GM12878 (cell line): ENCODE results near the gene ARHGAP32. TPM values are rescaled to one million over a fixed set of nuclear protein-coding genes. Genes with fewer than 3 reads are reported as not detected.
"Not testable (repeated sequence)": the region's sequence is repeated elsewhere in the genome, so short reads cannot be mapped to it uniquely, and the experiment has no call there.

Experiments
- ATAC-seq: fragments of 200-7000 bp; cut with Tn5 transposase; 3 replicates; pipeline ENCODE4 v1.9.1; 2020; ENCODE audit warnings: mild to moderate bottlenecking, moderate library complexity
- BruUV-seq: library from RNA; stranded (reverse); fragments of 400-500 nt; replicated peaks from 2 replicates; lab custom pipeline; 2021; lab: Mats Ljungman, UMichigan
- CTCF ChIA-PET: fragments of 300-600 bp; sonication (Branson Sonifier 250); formaldehyde crosslinking; extraction: SDS; loops from one replicate; lab custom pipeline; 2021; ENCODE audit warnings: inconsistent platforms; lab: Yijun Ruan, JAX
- POLR2A ChIA-PET: fragments of 350-600 bp; formaldehyde crosslinking; extraction: SDS; loops from one replicate; lab custom pipeline; 2021; ENCODE audit warnings: inconsistent platforms; lab: Charles Lee
- RAD21 ChIA-PET: fragments of 300-600 bp; sonication (Branson Sonifier 250); formaldehyde crosslinking; loops from one replicate; lab custom pipeline; 2023; ENCODE audit warnings: antibody characterized with exemption; ENCODE audit not compliant: unreplicated experiment; lab: Charles Lee
- SMC1A ChIA-PET: fragments of 300-600 bp; sonication (Branson Sonifier 250); formaldehyde crosslinking; loops from one replicate; lab custom pipeline; 2023; ENCODE audit not compliant: unreplicated experiment, uncharacterized antibody; lab: Charles Lee
- DNase-seq: peaks from one replicate; pipeline ENCODE4 v3.0.0-alpha.2; 2011; ENCODE audit warnings: low read depth, low spot score
- FAIRE-seq: peaks from 3 replicates; lab custom pipeline; 2011; peaks lifted over from hg19 to GRCh38; lab: Jason Lieb, UNC
- H2AFZ ChIP-seq: 2 replicates; pipeline ENCODE4 v1.6.0; 2011; ENCODE audit warnings: low read depth, low read length, control low read depth; ENCODE audit not compliant: control insufficient read depth
- H3K27ac ChIP-seq: 2 replicates; pipeline ENCODE4 v1.5.1; 2011; ENCODE audit warnings: control low read depth; ENCODE audit not compliant: control insufficient read depth, insufficient read depth
- H3K27me3 ChIP-seq, 2 experiments: replicated peaks in 1 of 2; 2 replicates each; pipeline versions ENCODE4 v1.6.0 to v1.6.1; 2011; ENCODE audit warnings: low read length in 1 of 2; ENCODE audit not compliant: control insufficient read depth in 2 of 2, insufficient read depth in 2 of 2
- H3K36me3 ChIP-seq, 2 experiments: 2 replicates each; pipeline ENCODE4 v1.5.1; 2011; ENCODE audit warnings: low read length in 1 of 2; ENCODE audit not compliant: control insufficient read depth in 2 of 2, insufficient read depth in 2 of 2
- H3K4me1 ChIP-seq: 2 replicates; pipeline ENCODE4 v1.6.1; 2011; ENCODE audit warnings: mild to moderate bottlenecking, low read length, moderate library complexity, mixed read lengths; ENCODE audit not compliant: control insufficient read depth, insufficient read depth
- H3K4me2 ChIP-seq: 2 replicates; pipeline ENCODE4 v1.6.0; 2011; ENCODE audit warnings: control low read depth; ENCODE audit not compliant: control insufficient read depth, insufficient read depth
- H3K4me3 ChIP-seq: fragments of 200-600 bp; sonication (generic); 2 replicates; pipeline ENCODE4 v1.5.1; 2016
- H3K79me2 ChIP-seq: 2 replicates; pipeline ENCODE4 v1.6.0; 2011; ENCODE audit warnings: low read length; ENCODE audit not compliant: control insufficient read depth, insufficient read depth
- H3K9ac ChIP-seq: 2 replicates; pipeline ENCODE4 v1.8.0; 2011; ENCODE audit warnings: low read length, control low read depth, mixed read lengths; ENCODE audit not compliant: control insufficient read depth, insufficient read depth
- H3K9me3 ChIP-seq: replicated peaks from 3 replicates; pipeline ENCODE4 v1.5.1; 2011; ENCODE audit warnings: mild to moderate bottlenecking, low read length; ENCODE audit not compliant: control insufficient read depth, insufficient read depth
- H4K20me1 ChIP-seq: 2 replicates; pipeline ENCODE4 v1.6.0; 2011; ENCODE audit not compliant: control insufficient read depth, insufficient read depth
- ATF3 ChIP-seq: IDR thresholded peaks from 2 replicates; pipeline ENCODE4 v1.6.1; 2011; ENCODE audit warnings: low read depth, mild to moderate bottlenecking, low read length, moderate library complexity, borderline replicate concordance; ENCODE audit errors: extremely low read depth
- BHLHE40 ChIP-seq, 2 experiments: fragments of 450-650 bp in 1 of 2; IDR thresholded peaks; 2 replicates each; pipeline ENCODE4 v1.6.1; 2011 to 2017; ENCODE audit warnings: low read depth in 2 of 2, borderline replicate concordance in 1 of 2, improper control_type of control experiment in 1 of 2, low read length in 1 of 2, mild to moderate bottlenecking in 1 of 2
- CEBPZ ChIP-seq: fragments of 150-350 bp; IDR thresholded peaks from 2 replicates; pipeline ENCODE4 v1.6.1; 2016; ENCODE audit warnings: low read depth, low read length
- DPF2 ChIP-seq: fragments of 450-650 bp; IDR thresholded peaks from 2 replicates; pipeline ENCODE4 v1.6.1; 2017; ENCODE audit warnings: mild to moderate bottlenecking
- EP300 ChIP-seq, 2 experiments: fragments of 150-350 bp in 1 of 2; IDR thresholded peaks; 2 replicates each; pipeline ENCODE4 v1.6.1; 2011 to 2012; ENCODE audit warnings: low read depth in 2 of 2, low read length in 2 of 2, borderline replicate concordance in 1 of 2, improper control_type of control experiment in 1 of 2, inconsistent platforms in 1 of 2; ENCODE audit not compliant: control insufficient read depth in 1 of 2
- MXI1 ChIP-seq: fragments of 150-350 bp; IDR thresholded peaks from 2 replicates; pipeline ENCODE4 v1.6.1; 2011; ENCODE audit warnings: low read depth, mild to moderate bottlenecking, inconsistent platforms, low read length, improper control_type of control experiment
- STAT1 ChIP-seq: fragments of 450-650 bp; conservative IDR thresholded peaks from 2 replicates; pipeline ENCODE4 v1.6.1; 2014; ENCODE audit warnings: antibody characterized with exemption, mild to moderate bottlenecking
- ZNF274 ChIP-seq: IDR thresholded peaks from one replicate; pipeline ENCODE4 v1.8.0; 2011; ENCODE audit not compliant: insufficient read length, insufficient read depth
- WGBS: methylation state at CpG from one replicate; pipeline ENCODE4 v1.1.6; 2016; ENCODE audit warnings: low lambda C conversion rate; ENCODE audit not compliant: insufficient replicate concordance, insufficient coverage; ENCODE audit errors: missing lambda C conversion rate; 5-methylcytosine and 5-hydroxymethylcytosine counted together
- in situ Hi-C: fragments of 300-500 bp; cut with MboI; formaldehyde crosslinking; loops from 9 replicates; pipeline ENCODE4 v1.14.3; 2018; ENCODE audit warnings: mixed read lengths
- intact Hi-C: fragments of 100-400 bp; cut with micrococcal nuclease; formaldehyde crosslinking; loops from one replicate; pipeline ENCODE4 v1.14.2; 2022; ENCODE audit not compliant: unreplicated experiment
- polyA plus RNA-seq, 11 experiments: library from polyadenylated mRNA; depleted of rRNA in 4 of 11; unstranded in 6 of 11; stranded (reverse) in 5 of 11; fragments of >200 nt; fragmentation: Nextera tagmentation in 4 of 11; fragmentation: Illumina TruSeq in 1 of 11; extraction: Ambion mirVana in 4 of 11; extraction: Trizol in 1 of 11; gene quantifications; 1 replicate in 1 of 11; 2 replicates in 10 of 11; pipeline versions ENCODE4 v1.2.1 to v1.2.3, GENCODE V29; 2011 to 2016; ENCODE audit warnings: inconsistent platforms in 2 of 11, missing spikeins in 2 of 11, low read depth in 1 of 11
- total RNA-seq, 4 experiments: library from RNA; depleted of rRNA in 3 of 4; stranded (reverse); fragments of >200 nt in 3 of 4; fragmentation: Illumina TruSeq in 1 of 4; extraction: Trizol in 1 of 4; gene quantifications; 2 replicates each; pipeline versions ENCODE4 v1.2.1 to v1.2.3, GENCODE V29; 2013 to 2021

The ARHGAP32 gene
- total and polyA plus RNA-seq, 10 of the 15 experiments (the other 5 are each of a cell fraction or from before 2014, with no cell fraction given) = under 0.01 to 0.46 (median 0.12) TPM; not detected in 1

GRCh38 chr11:129131316-129131715 lies 60.8 kb downstream of the ARHGAP32 start:
- DNase-seq (no peak), FAIRE-seq (no peak), ATAC-seq (no peak)
- H2AFZ ChIP-seq = no peak overlapping the region
- H3K4me2 ChIP-seq = no peak overlapping the region
- H3K36me3 ChIP-seq = no peaks in the 10 kb centered on the region
- no peak overlapping the region for H3K4me3 ChIP-seq
- no TSS peak for BruUV-seq
- RAD21 ChIA-PET = no interaction called here
- 27% methylated on average over 6 of the region's 6 CpGs for WGBS
- CTCF ChIA-PET = no interaction called here
- no peak overlapping the region for H3K9ac ChIP-seq
- POLR2A ChIA-PET = no interaction called here
- in situ Hi-C loops = no loop called here
- no peaks in the 10 kb centered on the region for H3K27me3 ChIP-seq
- H3K27ac ChIP-seq = no peak overlapping the region
- intact Hi-C loops = no loop called here
- H4K20me1 ChIP-seq = no peaks in the 10 kb centered on the region
- H3K79me2 ChIP-seq = no peaks in the 10 kb centered on the region
- no peaks in the 10 kb centered on the region for H3K9me3 ChIP-seq
- TF ChIP-seq EP300 (IDR thresholded peaks at IDR 0.05; ENCODE audit: borderline replicate concordance in 1 of 2, control insufficient read depth in 1 of 2, low read depth in 2 of 2, low read length in 2 of 2) (no peak), BHLHE40 (IDR thresholded peaks at IDR 0.05; ENCODE audit: borderline replicate concordance in 1 of 2, low read depth in 2 of 2, low read length in 1 of 2) (no peak), STAT1 (no peak), MXI1 (no peak), CEBPZ (no peak), ZNF274 (no peak), ATF3 (no peak), DPF2 (no peak)
- SMC1A ChIA-PET = no interaction called here
- H3K4me1 ChIP-seq = no peaks in the 10 kb centered on the region

DNA sequence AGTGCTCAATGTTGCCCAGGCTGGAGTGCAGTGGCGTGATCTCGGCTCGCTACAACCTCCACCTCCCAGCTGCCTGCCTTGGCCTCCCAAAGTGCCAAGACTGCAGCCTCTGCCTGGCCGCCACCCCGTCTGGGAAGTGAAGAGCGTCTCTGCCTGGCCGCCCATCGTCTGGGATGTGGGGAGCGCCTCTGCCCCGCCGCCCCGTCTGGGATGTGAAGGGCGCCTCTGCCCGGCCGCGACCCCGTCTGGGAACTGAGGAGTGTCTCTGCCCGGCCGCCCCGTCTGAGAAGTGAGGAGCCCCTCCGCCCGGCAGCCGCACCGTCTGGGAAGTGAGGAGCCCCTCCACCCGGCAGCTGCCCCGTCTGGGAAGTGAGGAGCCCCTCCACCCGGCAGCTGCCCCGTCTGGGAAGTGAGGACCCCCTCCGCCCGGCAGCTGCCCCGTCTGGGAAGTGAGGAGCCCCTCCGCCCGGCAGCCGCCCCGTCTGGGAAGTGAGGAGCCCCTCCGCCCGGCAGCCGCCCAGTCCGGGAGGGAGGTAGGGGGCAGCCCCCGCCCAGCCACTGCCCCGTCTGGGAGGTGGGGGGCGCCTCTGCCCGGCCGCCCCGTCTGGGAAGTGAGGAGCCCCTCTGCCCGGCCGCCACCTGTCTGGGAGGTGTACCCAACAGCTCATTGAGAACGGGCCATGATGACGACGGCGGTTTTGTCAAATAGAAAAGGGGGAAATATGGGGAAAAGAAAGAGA lies 63.1 kb downstream of the ARHGAP32 start:
- H2AFZ ChIP-seq, H3K4me3 ChIP-seq, H3K9me3 ChIP-seq, intact Hi-C loops, H3K79me2 ChIP-seq, H3K4me1 ChIP-seq, POLR2A ChIA-PET, H4K20me1 ChIP-seq, H3K9ac ChIP-seq, DNase-seq, FAIRE-seq, in situ Hi-C loops, H3K4me2 ChIP-seq, BruUV-seq, ATAC-seq, CTCF ChIA-PET, H3K27ac ChIP-seq, RAD21 ChIA-PET, H3K27me3 ChIP-seq, SMC1A ChIA-PET, H3K36me3 ChIP-seq: not testable (repeated sequence)
- WGBS = 68% methylated on average over 33 of the region's 51 CpGs
